Measurements from ENCODE around the gene TNFRSF14. TPM values are rescaled to one million over a fixed set of nuclear protein-coding genes. Genes with fewer than 3 reads are reported as not detected.
"Not testable (repeated sequence)": the region's sequence is repeated elsewhere in the genome, so short reads cannot be mapped to it uniquely, and the experiment has no call there.

Gene TNFRSF14
- total RNA-seq, 4 donors from 2014 or later: 64.9 to 105 (median 91.1) TPM

- WGBS, 2 donors: 5 to 6% methylated on average over 14 to 15 of the region's 17 CpGs
- Histone ChIP-seq H3K27me3 (no peaks in the 10 kb centered on the region), H3K36me3 (no peaks in the 10 kb centered on the region), H3K4me1 (peaks cover 0 to 67% (median 48%) of the 10 kb centered on the region in 4 donors), H3K27ac (peak overlapping the region; percentile 94 to 98 (median 96)), H3K4me3 (peak overlapping the region; percentile 19 to 68 (median 46)), H3K9me3 (no peaks in the 10 kb centered on the region)
- TF ChIP-seq POLR2A (IDR thresholded peaks at IDR 0.05): no peak
- peak; percentile 90 to 97 (median 93) for TF ChIP-seq CTCF (IDR thresholded peaks at IDR 0.05)
- no peak for TF ChIP-seq EP300 (IDR thresholded peaks at IDR 0.05)
- peak; percentile 72 to 77 for DNase-seq (ENCODE audit: low spot score in 2 of 2)
Measured at GRCh38 chr1:2548068-2548589, 8.0 kb upstream of the TNFRSF14 start.

GRCh38 chr1:2549367-2550029 lies 6.7 kb upstream of the TNFRSF14 start:
- not testable (repeated sequence) for DNase-seq (ENCODE audit: low spot score in 2 of 2); H3K36me3 ChIP-seq; H3K9me3 ChIP-seq; H3K27me3 ChIP-seq
- 74 to 83% methylated on average over 20 to 25 of the region's 28 CpGs for WGBS, 2 donors
- Histone ChIP-seq H3K27ac (peak overlapping the region; percentile 94 to 98 (median 96)), H3K4me1 (peaks cover 0 to 57% (median 43%) of the 10 kb centered on the region in 4 donors), H3K4me3 (peak overlapping the region in 3 of 4 donors; percentile 18 to 68 (median 56))

GRCh38 chr1:2550309-2550861 lies 5.8 kb upstream of the TNFRSF14 start:
- 57 to 83% methylated on average over 8 to 9 of the region's 12 CpGs for whole genome bisulfite sequencing, 2 donors
- H3K9me3 ChIP-seq; DNase-seq (ENCODE audit: low spot score in 2 of 2); H3K36me3 ChIP-seq; H3K27me3 ChIP-seq; H3K4me3 ChIP-seq: not testable (repeated sequence)
- peaks cover 0 to 57% (median 42%) of the 10 kb centered on the region in 4 donors for H3K4me1 ChIP-seq
- H3K27ac ChIP-seq: peak overlapping the region in 2 of 4 donors; percentile 56 to 98

GRCh38 chr1:2551544-2551943 lies 4.6 kb upstream of the TNFRSF14 start:
- WGBS, 2 donors: 81 to 82% methylated on average over 8 to 9 of the region's 9 CpGs

GRCh38 chr1:2552189-2552588 lies 4.0 kb upstream of the TNFRSF14 start:
- WGBS, 2 donors: 90 to 93% methylated on average over 24 to 25 of the region's 26 CpGs
- H3K4me3 ChIP-seq: no peak overlapping the region
- H3K9me3 ChIP-seq: no peaks in the 10 kb centered on the region
- no peak overlapping the region for H3K27ac ChIP-seq
- no peak for DNase-seq (ENCODE audit: low spot score in 2 of 2)
- no peaks in the 10 kb centered on the region for H3K27me3 ChIP-seq
- TF ChIP-seq CTCF (IDR thresholded peaks at IDR 0.05) (no peak), EP300 (IDR thresholded peaks at IDR 0.05) (no peak), POLR2A (IDR thresholded peaks at IDR 0.05) (no peak)
- no peaks in the 10 kb centered on the region for H3K36me3 ChIP-seq
- H3K4me1 ChIP-seq: peaks cover 0 to 50% (median 39%) of the 10 kb centered on the region in 4 donors

More at GRCh38 chr1:2551544-2551943, 4.6 kb upstream of the TNFRSF14 start:
- not testable (repeated sequence) for H3K9me3 ChIP-seq; H3K36me3 ChIP-seq; H3K27me3 ChIP-seq; DNase-seq (ENCODE audit: low spot score in 2 of 2); H3K4me3 ChIP-seq
- Histone ChIP-seq H3K4me1 (peaks cover 0 to 51% (median 41%) of the 10 kb centered on the region in 4 donors), H3K27ac (peak overlapping the region in 1 of 4 donors; percentile 33)

- not testable (repeated sequence) for H3K4me3 ChIP-seq; DNase-seq (ENCODE audit: low spot score in 2 of 2); H3K27ac ChIP-seq; H3K36me3 ChIP-seq; H3K9me3 ChIP-seq; H3K27me3 ChIP-seq
- WGBS, 2 donors: 73 to 84% methylated on average over 9 of the region's 9 CpGs
- peaks cover 0 to 50% (median 39%) of the 10 kb centered on the region in 4 donors for H3K4me1 ChIP-seq
Measured at GRCh38 chr1:2553076-2553475, 3.1 kb upstream of the TNFRSF14 start.

- H3K36me3 ChIP-seq: peaks cover 0 to 15% (median 0%) of the 10 kb centered on the region in 3 donors
- DNase-seq (ENCODE audit: low spot score in 2 of 2): no peak
- H3K4me1 ChIP-seq: peaks cover 0 to 50% (median 34%) of the 10 kb centered on the region in 4 donors
- 84 to 86% methylated on average over 28 to 30 of the region's 30 CpGs for WGBS, 2 donors
- no peak overlapping the region for H3K4me3 ChIP-seq
- H3K27me3 ChIP-seq: no peaks in the 10 kb centered on the region
- H3K27ac ChIP-seq: peak overlapping the region in 1 of 4 donors; percentile 94
- TF ChIP-seq EP300 (IDR thresholded peaks at IDR 0.05) (no peak), POLR2A (IDR thresholded peaks at IDR 0.05) (no peak), CTCF (IDR thresholded peaks at IDR 0.05) (no peak)
- H3K9me3 ChIP-seq: no peaks in the 10 kb centered on the region
Measured at GRCh38 chr1:2553871-2554620, 2.1 kb upstream of the TNFRSF14 start.
